OCI-LY1 (cell line): ENCODE measurements around the gene CBX8.

Experiments used
- CTCF ChIP-seq: fragments of 200-600 bp; sonication (generic), shearing (Covaris generic); IDR thresholded peaks from 2 replicates; pipeline ENCODE4 v1.5.1; 2017; ENCODE audit warnings: mild to moderate bottlenecking, antibody characterized with exemption, low read length, moderate library complexity, mixed read lengths
- EZH2 ChIP-seq: fragments of 200-600 bp; sonication (generic), shearing (Covaris generic); IDR thresholded peaks from 2 replicates; pipeline ENCODE4 v1.8.0; 2017; ENCODE audit warnings: borderline replicate concordance, mixed run types, mild to moderate bottlenecking, antibody characterized with exemption, low read length, moderate library complexity, mixed read lengths

- TF ChIP-seq CTCF (no peak), EZH2 (no peak)
Observed at GRCh38 chr17:79826204-79826680, 29.4 kb upstream of the CBX8 start.
